NCI-H1048 (cell line): Measurements from ENCODE around the gene PTN.
"Not testable (repeated sequence)": the region's sequence is repeated elsewhere in the genome, so short reads cannot be mapped to it uniquely, and the experiment has no call there.

Source experiments
- DNase-seq: peaks from one replicate; lab custom pipeline; 2025; lab: John Stamatoyannopoulos, UW

Gene PTN

DNA sequence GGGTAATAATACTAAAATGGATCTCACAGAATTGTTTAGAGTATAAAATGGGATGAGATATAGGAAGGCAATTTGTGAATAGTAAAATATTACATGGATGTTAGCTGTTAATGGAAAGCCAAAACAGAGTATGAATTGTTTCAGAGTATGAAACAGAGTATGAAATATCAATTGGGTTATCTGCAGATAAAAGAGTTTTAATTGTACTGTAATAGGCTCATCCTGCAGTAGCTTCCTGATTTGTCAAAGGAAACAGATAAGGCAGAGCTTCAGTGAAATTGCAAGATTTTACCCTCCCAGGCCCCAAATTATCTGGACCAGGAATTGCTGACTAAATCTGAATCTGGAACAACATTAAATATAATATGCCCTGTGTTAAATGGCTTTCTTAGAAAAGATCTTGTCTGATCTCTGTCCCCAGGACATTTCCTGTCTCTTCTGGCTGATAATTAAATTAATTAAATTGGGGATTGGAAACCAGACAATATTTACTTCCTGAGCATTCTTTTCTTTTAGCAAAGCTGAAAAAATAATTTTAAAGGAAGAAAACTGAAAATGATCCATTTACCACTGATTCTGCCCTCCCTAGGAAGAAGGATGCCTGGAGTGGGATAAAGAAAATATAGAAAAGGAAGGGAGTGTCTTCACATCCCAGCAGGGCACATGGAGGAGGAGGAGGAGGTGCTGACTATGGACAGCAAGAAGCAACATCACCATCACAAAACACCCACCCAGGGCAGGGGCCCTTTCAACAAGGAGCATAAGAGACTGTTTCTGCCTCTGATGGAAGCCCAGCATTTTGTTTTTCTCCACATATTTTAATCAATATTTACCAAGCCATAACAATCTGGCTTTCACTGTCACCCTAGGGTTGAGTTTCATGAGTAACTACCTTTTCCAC is 18.5 kb downstream of the PTN start:
- no peak for DNase-seq

DNA sequence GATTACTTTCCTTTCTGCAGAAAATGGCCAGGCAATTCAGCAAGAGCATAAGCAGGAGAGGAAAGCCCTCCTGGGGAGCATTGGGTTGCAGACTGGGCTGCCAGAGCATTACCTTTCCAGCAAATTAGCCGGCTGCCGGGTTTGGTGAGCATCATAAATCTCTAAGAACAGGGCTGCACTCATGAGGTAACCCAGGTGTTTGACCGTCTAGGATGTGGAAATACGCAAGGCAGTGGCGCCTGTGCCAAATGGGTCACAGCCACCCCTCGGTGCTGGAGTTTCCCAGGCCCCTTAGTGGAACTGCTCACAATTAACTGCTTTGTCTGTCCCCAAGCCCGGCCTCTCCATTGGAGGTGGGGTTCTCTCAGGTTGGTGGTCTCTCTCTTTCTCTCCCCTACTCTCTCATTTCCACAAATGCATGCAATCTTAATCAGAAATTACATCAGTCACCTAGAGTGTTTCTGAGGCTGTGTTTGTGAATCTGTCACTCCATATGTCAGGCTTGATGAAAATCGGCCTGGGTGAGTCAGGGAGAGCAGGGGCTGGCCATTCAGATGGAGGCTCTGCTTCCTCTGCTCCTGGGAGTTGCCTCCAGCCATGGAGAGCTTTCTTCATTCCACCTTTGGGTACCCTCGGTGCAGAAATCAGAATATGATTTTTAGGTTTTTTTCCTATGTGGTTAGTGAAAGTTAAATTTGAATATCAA is 26.7 kb downstream of the PTN start:
- no peak for DNase-seq

DNA sequence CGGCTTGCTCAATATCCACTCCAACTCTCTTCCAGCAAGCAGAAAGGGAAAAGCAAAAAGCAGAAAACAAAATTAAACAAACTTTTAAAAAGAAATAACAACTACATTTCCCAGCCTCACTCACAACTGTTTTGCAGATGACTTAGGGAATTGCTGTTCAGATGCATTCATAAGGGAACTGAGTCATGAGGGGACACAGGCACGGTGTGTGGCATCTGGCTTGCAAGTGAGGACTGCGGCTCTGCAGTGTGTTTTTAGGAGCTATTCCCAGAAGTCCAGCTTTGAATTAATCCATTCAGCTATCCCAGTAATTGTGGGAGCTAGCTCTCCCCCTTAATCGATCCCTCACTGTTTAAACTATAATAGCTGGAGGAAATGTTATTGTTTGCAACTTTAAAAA is 30.3 kb downstream of the PTN start:
- no peak for DNase-seq

DNA sequence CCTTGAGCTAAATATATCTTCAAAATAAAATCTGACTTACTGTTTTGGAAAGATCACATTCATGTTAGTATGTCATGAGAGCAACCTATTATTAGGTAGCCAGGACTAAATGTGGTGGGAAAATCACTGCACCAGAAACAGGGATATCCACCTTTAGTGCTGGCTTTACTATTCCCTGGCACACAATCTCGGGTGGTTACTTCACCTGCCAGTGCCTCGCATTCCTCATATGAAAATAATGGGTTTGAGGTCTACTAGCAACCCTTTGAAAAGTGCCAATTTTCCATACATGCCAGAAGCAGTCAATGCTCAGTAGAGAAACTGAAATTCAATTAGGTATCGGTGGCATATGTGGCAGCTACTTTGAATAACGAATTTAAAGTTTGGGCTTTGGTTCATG is 36.8 kb downstream of the PTN start:
- DNase-seq = no peak

GRCh38 chr7:137305901-137306621 is 37.5 kb downstream of the PTN start:
- no peak for DNase-seq

DNA sequence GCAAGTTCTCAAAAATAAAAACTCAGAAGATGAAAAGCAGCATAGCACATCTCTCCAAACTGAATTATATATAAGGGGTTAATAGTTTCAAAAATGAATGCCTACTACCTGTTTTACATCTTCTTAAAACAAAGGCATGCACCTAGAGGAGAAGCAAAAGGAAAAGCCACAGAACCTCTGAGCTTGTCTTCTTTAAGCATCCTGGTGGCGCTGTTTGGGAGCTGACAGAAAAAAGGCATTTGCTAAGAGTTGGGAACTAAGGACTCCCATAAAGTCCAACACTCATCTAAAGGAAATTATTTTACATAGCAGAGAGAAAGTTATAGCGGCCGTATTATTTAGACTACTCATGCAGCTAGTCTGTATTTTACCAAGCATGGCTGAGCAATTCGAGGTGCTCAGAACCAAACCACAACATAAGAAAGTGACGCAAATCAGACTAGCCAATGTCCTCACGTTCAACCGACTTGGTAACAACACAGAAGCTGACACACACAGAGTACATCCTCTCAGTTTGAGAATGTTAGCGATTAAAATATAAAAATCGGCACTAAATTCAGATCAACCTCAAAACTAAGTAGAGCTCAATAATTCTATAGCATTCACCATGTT is 38.8 kb downstream of the PTN start:
- no peak for DNase-seq

DNA sequence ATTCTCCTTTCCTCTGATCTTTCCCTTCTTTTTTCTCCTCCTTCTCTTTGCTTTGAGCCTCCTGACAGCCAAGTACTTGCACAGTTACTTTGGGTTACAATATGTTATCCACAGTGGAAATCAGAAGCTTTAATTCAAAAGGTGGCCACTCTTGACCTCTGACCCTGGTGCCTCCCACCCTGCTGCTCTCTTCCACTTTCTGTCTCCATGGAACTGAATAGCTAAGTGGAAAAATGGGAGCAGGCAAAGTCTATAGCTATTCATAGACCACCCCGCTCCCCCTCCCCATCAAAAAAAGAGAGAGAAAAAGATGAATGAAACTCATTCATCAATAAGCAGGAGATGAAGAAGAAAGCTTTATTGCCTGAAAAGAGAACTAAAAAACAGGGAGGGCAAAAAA is 39.4 kb downstream of the PTN start:
- no peak for DNase-seq

- DNase-seq = no peak
Observed at GRCh38 chr7:137302081-137302480, 41.5 kb downstream of the PTN start.

DNA sequence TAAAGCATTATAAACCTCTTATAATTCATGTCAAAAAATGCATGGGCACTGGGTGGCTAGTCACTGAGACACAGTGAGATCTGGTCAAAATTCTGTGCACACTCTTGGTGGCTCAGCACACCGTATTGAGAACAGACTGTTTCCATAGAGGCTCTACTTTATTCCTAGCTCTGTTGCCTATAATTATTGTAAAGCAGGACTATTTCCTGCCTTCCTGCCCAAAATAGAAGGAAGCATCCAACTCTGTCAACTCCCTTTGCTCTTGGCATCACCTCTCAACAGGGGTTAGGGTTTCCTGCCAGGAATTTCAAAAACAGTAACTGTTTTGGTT is 45.1 kb downstream of the PTN start:
- DNase-seq = no peak

DNA sequence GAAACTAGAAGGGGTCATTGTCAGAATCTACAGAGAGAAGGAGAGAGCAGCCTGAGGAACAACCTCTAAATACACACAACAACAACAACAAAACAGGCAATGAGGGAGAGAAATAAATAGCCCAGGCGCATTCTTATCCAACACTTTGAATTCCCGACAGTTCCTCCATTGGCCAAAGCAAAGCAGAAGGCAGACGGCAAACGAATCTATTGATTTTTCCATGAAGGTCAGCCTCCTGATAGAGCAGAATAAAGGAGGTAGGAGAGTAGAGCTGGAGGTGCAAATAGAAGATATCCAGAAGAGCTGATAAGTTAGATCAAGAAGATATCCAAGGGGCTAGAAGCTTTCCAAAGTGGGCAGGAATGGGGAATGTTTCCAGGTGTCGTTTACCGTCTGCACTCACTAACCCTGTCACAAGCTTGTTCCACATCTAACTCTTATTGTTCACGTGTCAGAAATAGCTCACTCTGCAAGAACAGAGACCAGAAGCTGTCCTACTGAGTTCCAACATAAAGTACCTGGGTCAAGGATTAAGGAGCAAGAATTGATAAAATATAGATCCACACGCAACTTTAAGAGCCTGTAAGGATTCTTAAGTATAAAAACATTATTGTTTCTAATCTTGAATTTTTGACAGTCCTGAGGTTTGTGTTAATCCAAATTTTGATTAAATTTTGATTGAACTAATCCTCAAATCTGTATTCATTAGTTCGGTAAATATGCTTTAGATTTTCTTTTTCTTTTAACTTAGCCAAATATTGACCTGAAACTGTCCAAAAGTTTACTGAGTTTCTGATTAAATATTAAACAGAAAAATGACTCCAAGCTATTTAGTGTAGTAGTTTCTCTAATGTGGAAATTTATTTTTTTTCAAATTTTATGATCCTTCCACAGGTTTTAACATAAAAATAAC is 45.7 kb downstream of the PTN start:
- DNase-seq = no peak

- DNase-seq = no peak
Observed at GRCh38 chr7:137296576-137296975, 47.0 kb downstream of the PTN start.

GRCh38 chr7:137295739-137296324 is 47.7 kb downstream of the PTN start:
- DNase-seq = no peak

DNA sequence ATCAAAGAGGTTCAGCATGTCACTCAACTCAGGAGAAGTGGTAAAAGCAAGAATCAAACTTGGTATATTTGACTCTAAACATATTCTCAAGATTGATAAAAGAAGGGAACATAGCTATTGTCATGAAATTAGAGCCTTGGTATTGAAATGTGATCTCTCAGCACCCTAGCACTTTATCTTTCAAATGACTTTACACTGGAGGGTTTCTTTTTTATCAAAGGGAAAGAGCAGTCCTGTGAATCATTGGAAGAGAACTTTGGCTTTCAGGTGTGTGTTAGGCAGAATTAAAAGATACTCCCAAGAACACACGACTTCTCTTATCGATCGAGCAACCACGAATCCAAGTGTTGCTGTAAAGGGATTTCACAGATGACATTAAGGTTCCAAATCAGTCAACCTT is 54.4 kb downstream of the PTN start:
- no peak for DNase-seq

DNA sequence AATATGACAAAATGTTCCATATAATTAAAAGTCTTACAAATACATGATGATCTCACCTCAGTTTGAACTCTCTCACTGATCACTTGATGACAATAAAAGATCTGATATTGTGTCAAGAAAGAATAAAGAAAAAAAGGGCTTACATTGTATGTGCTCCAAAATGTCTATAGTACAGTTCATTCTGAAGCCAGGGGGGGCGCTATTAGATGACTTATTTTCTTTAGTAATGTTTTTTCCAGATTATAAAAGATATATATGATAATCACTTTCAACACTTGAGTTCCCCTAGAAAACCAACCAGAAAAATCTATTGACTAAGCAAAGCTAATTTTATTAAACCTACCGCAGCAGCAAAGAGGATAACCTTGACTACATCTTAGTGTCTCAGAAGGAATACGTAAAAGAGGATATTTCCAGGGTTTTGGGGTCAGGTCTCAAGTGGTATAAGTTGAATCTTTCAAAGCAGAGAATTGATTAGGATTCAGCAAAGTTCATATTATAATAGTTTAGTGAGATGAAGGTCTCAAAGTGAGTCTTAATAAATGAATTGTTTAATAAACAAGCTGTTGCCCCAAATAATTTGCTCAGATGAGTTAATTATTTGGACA is 55.8 kb downstream of the PTN start:
- no peak for DNase-seq

DNA sequence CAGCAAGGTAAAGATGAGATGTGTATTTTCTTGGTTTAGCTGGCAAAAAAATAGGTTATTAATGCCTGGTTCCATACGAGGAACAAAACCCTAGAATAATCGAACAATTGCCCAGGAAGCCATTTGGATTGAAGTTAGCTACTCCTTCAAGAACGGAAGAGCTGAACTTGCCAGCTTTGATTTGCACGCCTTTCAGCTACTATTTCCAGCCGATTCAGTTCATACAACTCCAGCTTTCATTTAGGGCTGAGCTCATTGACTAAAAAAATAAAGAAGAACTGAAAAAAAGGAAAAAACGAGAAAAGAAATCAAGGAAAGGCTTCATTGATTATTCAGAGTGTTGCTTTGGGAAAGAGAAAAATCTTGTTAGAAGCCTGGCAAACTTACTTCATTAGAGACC is 60.4 kb downstream of the PTN start:
- no peak for DNase-seq

- no peak for DNase-seq
Observed at GRCh38 chr7:137282043-137282442, 61.5 kb downstream of the PTN start.

DNA sequence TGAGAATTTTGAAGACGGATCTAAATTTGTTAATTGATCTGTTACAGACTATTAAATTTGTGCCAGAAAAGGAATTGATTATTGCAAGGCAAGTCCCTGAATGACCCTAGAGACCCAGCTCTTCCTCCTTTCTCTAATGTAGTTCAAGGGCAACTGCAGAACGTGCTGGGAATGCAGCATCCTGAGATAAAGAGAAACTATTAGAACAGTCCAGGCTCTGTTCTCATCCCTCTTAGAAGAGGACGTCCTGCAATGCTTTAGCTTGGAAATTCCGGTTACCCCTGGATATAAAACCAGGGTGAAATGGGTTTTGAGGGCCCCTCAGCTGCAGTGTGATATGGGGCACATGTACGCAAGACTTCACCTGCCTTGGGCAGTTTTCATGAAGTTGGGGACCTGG is 67.3 kb downstream of the PTN start:
- no peak for DNase-seq

GRCh38 chr7:137272249-137272648 is 71.3 kb downstream of the PTN start:
- no peak for DNase-seq

DNA sequence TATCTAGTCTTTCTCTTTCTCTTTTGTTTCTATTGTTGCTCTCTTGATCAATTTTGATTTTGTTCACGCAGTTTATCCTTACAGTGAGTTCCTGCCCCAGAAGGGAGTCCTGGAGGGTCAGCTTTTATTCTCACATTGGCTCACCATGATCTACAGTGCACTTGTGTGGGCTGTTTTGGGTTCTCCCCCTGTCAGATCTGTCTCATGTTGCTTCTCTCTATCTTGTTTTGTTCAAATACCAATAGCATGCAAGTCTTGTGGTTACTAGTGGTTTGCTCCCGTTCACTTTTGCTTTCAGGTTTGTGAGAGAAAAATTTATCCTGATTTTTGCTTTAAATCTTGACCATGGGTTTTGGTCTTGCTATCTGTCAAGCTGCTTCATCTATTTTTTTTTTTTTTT is 74.3 kb downstream of the PTN start:
- DNase-seq = no peak

- DNase-seq = not testable (repeated sequence)
Observed at GRCh38 chr7:137268001-137268865, 75.3 kb downstream of the PTN start.
